C4-2B (cell line): ENCODE results near the gene MCRIP1.

Source experiments
- H3K27ac ChIP-seq: fragments of 450-650 bp; 2 replicates; pipeline ENCODE4 v1.5.1; 2017
- CTCF ChIP-seq: fragments of 450-650 bp; conservative IDR thresholded peaks from 2 replicates; pipeline ENCODE4 v1.5.1; 2017; ENCODE audit warnings: mild to moderate bottlenecking
- ZFX ChIP-seq: fragments of 450-650 bp; IDR thresholded peaks from 2 replicates; pipeline ENCODE4 v1.6.1; 2017

MCRIP1 gene

GRCh38 chr17:81828656-81829055 is 4.4 kb downstream of the MCRIP1 start:
- H3K27ac ChIP-seq, result no peak overlapping the region
- TF ChIP-seq CTCF, result no peak
- TF ChIP-seq ZFX, result no peak

- TF ChIP-seq CTCF (no peak; the same call in 1 of the 2 replicates), ZFX (no peak)
- no peak overlapping the region for H3K27ac ChIP-seq
Measured at GRCh38 chr17:81825841-81826466, 7.1 kb downstream of the MCRIP1 start.

GRCh38 chr17:81824595-81824994 is 8.5 kb downstream of the MCRIP1 start:
- H3K27ac ChIP-seq, result no peak overlapping the region
- TF ChIP-seq ZFX, result no peak
- TF ChIP-seq CTCF, result no peak

GRCh38 chr17:81823820-81824550 is 9.1 kb downstream of the MCRIP1 start:
- TF ChIP-seq CTCF (no peak), ZFX (no peak)
- H3K27ac ChIP-seq, result peak overlapping the region; percentile 96

- TF ChIP-seq CTCF (no peak), ZFX (no peak)
Measured at GRCh38 chr17:81822996-81823819, 9.9 kb downstream of the MCRIP1 start.

GRCh38 chr17:81822312-81822637 is 10.8 kb downstream of the MCRIP1 start:
- TF ChIP-seq CTCF (no peak), ZFX (no peak)
- H3K27ac ChIP-seq, result peak overlapping the region; percentile 96

More at GRCh38 chr17:81822996-81823819, 9.9 kb downstream of the MCRIP1 start:
- peak overlapping the region; percentile 96 for H3K27ac ChIP-seq
